ENCODE results near the gene SCGB3A1.

Gene SCGB3A1

GRCh38 chr5:180586204-180586603, 5.1 kb downstream of the SCGB3A1 start:
- H2AFZ ChIP-seq (ENCODE audit: low read depth) = no peak overlapping the region
- no peaks in the 10 kb centered on the region for H3K79me2 ChIP-seq (ENCODE audit: insufficient read depth, low read depth)
- H3K27me3 ChIP-seq (ENCODE audit: insufficient read depth, low read depth) = no peaks in the 10 kb centered on the region
- H3K9ac ChIP-seq = no peak overlapping the region
- H3K36me3 ChIP-seq (ENCODE audit: insufficient read depth) = no peaks in the 10 kb centered on the region
- no peak overlapping the region for H3K4me2 ChIP-seq
- H3K27ac ChIP-seq = no peak overlapping the region
- no peaks in the 10 kb centered on the region for H3K4me1 ChIP-seq (ENCODE audit: low read depth, poor library complexity, severe bottlenecking)
- TF ChIP-seq CTCF (conservative IDR thresholded peaks at IDR 0.05; ENCODE audit: low read depth, low read length) = no peak
- no peaks in the 10 kb centered on the region for H4K20me1 ChIP-seq (ENCODE audit: insufficient read depth)
- H3K4me3 ChIP-seq (IDR thresholded peaks at IDR 0.05; ENCODE audit: insufficient read depth, low read depth, low read length) = no peak overlapping the region

GRCh38 chr5:180583738-180584137, 7.6 kb downstream of the SCGB3A1 start:
- Histone ChIP-seq H2AFZ (ENCODE audit: low read depth) (no peak overlapping the region), H3K4me2 (no peak overlapping the region), H3K4me1 (ENCODE audit: low read depth, poor library complexity, severe bottlenecking) (no peaks in the 10 kb centered on the region), H3K36me3 (ENCODE audit: insufficient read depth) (no peaks in the 10 kb centered on the region), H3K79me2 (ENCODE audit: insufficient read depth, low read depth) (no peaks in the 10 kb centered on the region), H4K20me1 (ENCODE audit: insufficient read depth) (no peaks in the 10 kb centered on the region), H3K27ac (no peak overlapping the region), H3K9ac (no peak overlapping the region), H3K4me3 (IDR thresholded peaks at IDR 0.05; ENCODE audit: insufficient read depth, low read depth, low read length) (no peak overlapping the region), H3K27me3 (ENCODE audit: insufficient read depth, low read depth) (no peaks in the 10 kb centered on the region)
- no peak for TF ChIP-seq CTCF (conservative IDR thresholded peaks at IDR 0.05; ENCODE audit: low read depth, low read length)

GRCh38 chr5:180580681-180581080, 10.6 kb downstream of the SCGB3A1 start:
- Histone ChIP-seq H3K4me1 (ENCODE audit: low read depth, poor library complexity, severe bottlenecking) (no peaks in the 10 kb centered on the region), H3K4me2 (no peak overlapping the region), H3K27ac (no peak overlapping the region), H4K20me1 (ENCODE audit: insufficient read depth) (no peaks in the 10 kb centered on the region), H3K9ac (no peak overlapping the region), H3K4me3 (IDR thresholded peaks at IDR 0.05; ENCODE audit: insufficient read depth, low read depth, low read length) (no peak overlapping the region), H2AFZ (ENCODE audit: low read depth) (no peak overlapping the region), H3K79me2 (ENCODE audit: insufficient read depth, low read depth) (no peaks in the 10 kb centered on the region), H3K27me3 (ENCODE audit: insufficient read depth, low read depth) (no peaks in the 10 kb centered on the region), H3K36me3 (ENCODE audit: insufficient read depth) (no peaks in the 10 kb centered on the region)
- TF ChIP-seq CTCF (conservative IDR thresholded peaks at IDR 0.05; ENCODE audit: low read depth, low read length) = no peak

GRCh38 chr5:180575571-180575970, 15.7 kb downstream of the SCGB3A1 start:
- Histone ChIP-seq H3K27me3 (ENCODE audit: insufficient read depth, low read depth) (no peaks in the 10 kb centered on the region), H3K27ac (no peak overlapping the region), H3K79me2 (ENCODE audit: insufficient read depth, low read depth) (no peaks in the 10 kb centered on the region), H3K4me2 (no peak overlapping the region), H4K20me1 (ENCODE audit: insufficient read depth) (no peaks in the 10 kb centered on the region), H2AFZ (ENCODE audit: low read depth) (no peak overlapping the region), H3K4me3 (IDR thresholded peaks at IDR 0.05; ENCODE audit: insufficient read depth, low read depth, low read length) (no peak overlapping the region), H3K4me1 (ENCODE audit: low read depth, poor library complexity, severe bottlenecking) (no peaks in the 10 kb centered on the region), H3K9ac (no peak overlapping the region), H3K36me3 (ENCODE audit: insufficient read depth) (no peaks in the 10 kb centered on the region)
- TF ChIP-seq CTCF (conservative IDR thresholded peaks at IDR 0.05; ENCODE audit: low read depth, low read length) = no peak

All from KMS-11 (cell line).